ENCODE measurements around the gene KRTAP10-7.
"Not testable (repeated sequence)": the region's sequence is repeated elsewhere in the genome, so short reads cannot be mapped to it uniquely, and the experiment has no call there.

The KRTAP10-7 gene

GRCh38 chr21:44571296-44571695, 29.1 kb upstream of the KRTAP10-7 start:
- H3K4me1 ChIP-seq (ENCODE audit: low read length), result peaks cover 6% of the 10 kb centered on the region
- no peak overlapping the region for H2AFZ ChIP-seq (ENCODE audit: low read depth, low read length)
- no peaks in the 10 kb centered on the region for H3K36me3 ChIP-seq (replicated peaks; ENCODE audit: low read depth, low read length)
- H3K9ac ChIP-seq (ENCODE audit: low read length), result no peak overlapping the region
- no peak overlapping the region for H3K4me3 ChIP-seq (ENCODE audit: low read length)
- H3K4me2 ChIP-seq (ENCODE audit: low read length), result no peak overlapping the region
- no peaks in the 10 kb centered on the region for H3K9me3 ChIP-seq (ENCODE audit: insufficient read depth, low read length)
- H3K27ac ChIP-seq (ENCODE audit: low read length), result no peak overlapping the region
- no peak for TF ChIP-seq CTCF (IDR thresholded peaks at IDR 0.05; ENCODE audit: low read depth, low read length)
- TF ChIP-seq EZH2phosphoT487 (IDR thresholded peaks at IDR 0.05; ENCODE audit: low read depth), result no peak
- H3K27me3 ChIP-seq (ENCODE audit: low read depth, low read length), result no peaks in the 10 kb centered on the region
- no peaks in the 10 kb centered on the region for H4K20me1 ChIP-seq (ENCODE audit: insufficient read depth, low read length)
- H3K79me2 ChIP-seq (ENCODE audit: low read length), result no peaks in the 10 kb centered on the region

DNA sequence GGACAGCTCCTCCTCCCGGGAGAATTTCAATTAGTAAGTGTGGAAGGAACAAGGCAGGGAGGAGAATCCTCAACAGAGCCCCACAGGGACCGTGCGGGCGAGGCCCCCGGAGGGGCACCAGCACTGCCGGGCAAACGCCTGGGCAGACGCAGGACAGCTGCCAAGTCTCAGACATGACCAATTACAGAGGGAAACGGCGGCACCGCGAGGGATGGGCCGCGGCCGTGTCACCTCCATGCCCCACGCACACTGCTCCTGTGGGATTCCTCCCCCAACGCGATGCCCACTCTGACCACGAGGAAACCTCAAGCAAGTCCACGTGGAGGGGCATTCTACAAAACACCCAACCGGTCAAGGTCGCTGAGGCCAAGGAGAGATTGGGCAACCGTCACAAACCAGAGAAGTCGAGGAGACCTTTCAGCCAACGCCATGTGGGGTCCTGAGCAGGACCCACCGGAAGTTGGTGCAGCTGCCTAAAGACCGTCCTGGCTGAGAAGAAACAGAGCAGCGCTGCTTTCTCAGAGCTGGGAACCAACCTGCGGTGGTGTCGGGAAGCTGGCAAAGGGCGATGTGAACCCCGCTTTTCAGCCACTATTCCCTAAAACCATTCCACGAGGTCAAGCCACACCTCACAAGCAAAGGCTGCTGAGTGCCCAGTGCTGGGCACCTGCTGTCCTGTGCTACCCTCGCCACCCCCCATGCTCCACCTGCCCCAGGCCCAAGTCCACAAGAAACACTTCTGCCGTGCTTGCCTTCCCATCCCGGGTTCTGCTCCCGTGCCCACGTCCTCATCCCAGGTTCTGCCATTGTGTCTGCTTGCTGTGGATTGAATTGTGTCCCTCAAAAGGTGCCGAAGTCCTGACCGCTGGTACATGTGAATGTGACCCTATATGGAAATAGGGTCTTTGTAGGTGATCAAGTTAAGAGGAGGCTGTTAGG, 28.3 kb upstream of the KRTAP10-7 start:
- Histone ChIP-seq H3K4me3 (ENCODE audit: low read length) (no peak overlapping the region), H4K20me1 (ENCODE audit: insufficient read depth, low read length) (no peaks in the 10 kb centered on the region), H3K9ac (ENCODE audit: low read length) (no peak overlapping the region), H3K79me2 (ENCODE audit: low read length) (no peaks in the 10 kb centered on the region), H3K9me3 (ENCODE audit: insufficient read depth, low read length) (no peaks in the 10 kb centered on the region), H3K27me3 (ENCODE audit: low read depth, low read length) (no peaks in the 10 kb centered on the region), H3K36me3 (replicated peaks; ENCODE audit: low read depth, low read length) (no peaks in the 10 kb centered on the region), H3K4me1 (ENCODE audit: low read length) (no peaks in the 10 kb centered on the region), H2AFZ (ENCODE audit: low read depth, low read length) (no peak overlapping the region), H3K27ac (ENCODE audit: low read length) (no peak overlapping the region), H3K4me2 (ENCODE audit: low read length) (no peak overlapping the region)
- no peak for TF ChIP-seq CTCF (IDR thresholded peaks at IDR 0.05; ENCODE audit: low read depth, low read length)
- no peak for TF ChIP-seq EZH2phosphoT487 (IDR thresholded peaks at IDR 0.05; ENCODE audit: low read depth)

GRCh38 chr21:44572959-44573583, 27.3 kb upstream of the KRTAP10-7 start:
- no peak overlapping the region for H2AFZ ChIP-seq (ENCODE audit: low read depth, low read length)
- H3K4me1 ChIP-seq (ENCODE audit: low read length), result no peaks in the 10 kb centered on the region
- TF ChIP-seq CTCF (IDR thresholded peaks at IDR 0.05; ENCODE audit: low read depth, low read length) (no peak), EZH2phosphoT487 (IDR thresholded peaks at IDR 0.05; ENCODE audit: low read depth) (no peak)
- H3K79me2 ChIP-seq (ENCODE audit: low read length), result no peaks in the 10 kb centered on the region
- no peak overlapping the region for H3K4me2 ChIP-seq (ENCODE audit: low read length)
- H3K27ac ChIP-seq (ENCODE audit: low read length), result no peak overlapping the region
- H3K27me3 ChIP-seq (ENCODE audit: low read depth, low read length), result no peaks in the 10 kb centered on the region
- H3K4me3 ChIP-seq (ENCODE audit: low read length), result no peak overlapping the region
- no peaks in the 10 kb centered on the region for H3K36me3 ChIP-seq (replicated peaks; ENCODE audit: low read depth, low read length)
- H4K20me1 ChIP-seq (ENCODE audit: insufficient read depth, low read length), result no peaks in the 10 kb centered on the region
- no peak overlapping the region for H3K9ac ChIP-seq (ENCODE audit: low read length)
- H3K9me3 ChIP-seq (ENCODE audit: insufficient read depth, low read length), result no peaks in the 10 kb centered on the region

GRCh38 chr21:44573630-44574456, 26.6 kb upstream of the KRTAP10-7 start, which contains the start of gene KRTAP10-4:
Gene KRTAP10-4 (plus strand): TSS chr21:44573729. CDS start chr21:44573759, 30 bp downstream.
- H2AFZ ChIP-seq (ENCODE audit: low read depth, low read length); H3K9ac ChIP-seq (ENCODE audit: low read length); H3K4me3 ChIP-seq (ENCODE audit: low read length); H3K27ac ChIP-seq (ENCODE audit: low read length); H3K4me1 ChIP-seq (ENCODE audit: low read length); H3K27me3 ChIP-seq (ENCODE audit: low read depth, low read length); H4K20me1 ChIP-seq (ENCODE audit: insufficient read depth, low read length); H3K36me3 ChIP-seq (replicated peaks; ENCODE audit: low read depth, low read length); H3K9me3 ChIP-seq (ENCODE audit: insufficient read depth, low read length); H3K4me2 ChIP-seq (ENCODE audit: low read length); H3K79me2 ChIP-seq (ENCODE audit: low read length): not testable (repeated sequence)

Measured in OCI-LY3 (cell line).